ENCODE results near the gene MICAL3.

Gene MICAL3

GRCh38 chr22:17974087-17974486 is 50.3 kb downstream of the MICAL3 start:
- no peak for DNase-seq (ENCODE audit: low spot score)

- no peak for DNase-seq (ENCODE audit: low spot score)
These were observed 51.1 kb downstream of the MICAL3 start for GRCh38 chr22:17973217-17973616.

- DNase-seq (ENCODE audit: low spot score), result no peak
These were observed 51.8 kb downstream of the MICAL3 start for GRCh38 chr22:17972385-17973191.

- no peak for DNase-seq (ENCODE audit: low spot score)
These were observed 52.6 kb downstream of the MICAL3 start for GRCh38 chr22:17971711-17972110.

GRCh38 chr22:17970201-17970708 is 54.1 kb downstream of the MICAL3 start:
- no peak for DNase-seq (ENCODE audit: low spot score)

GRCh38 chr22:17969701-17970113 is 54.7 kb downstream of the MICAL3 start:
- no peak for DNase-seq (ENCODE audit: low spot score)

- DNase-seq (ENCODE audit: low spot score), result no peak
These were observed 56.2 kb downstream of the MICAL3 start for GRCh38 chr22:17968126-17968525.

GRCh38 chr22:17966403-17966717 is 58.0 kb downstream of the MICAL3 start:
- DNase-seq (ENCODE audit: low spot score), result no peak

GRCh38 chr22:17965538-17966402 is 58.6 kb downstream of the MICAL3 start:
- DNase-seq (ENCODE audit: low spot score), result no peak

- no peak for DNase-seq (ENCODE audit: low spot score)
These were observed 59.7 kb downstream of the MICAL3 start for GRCh38 chr22:17964643-17965042.

GRCh38 chr22:17964156-17964555 is 60.2 kb downstream of the MICAL3 start:
- no peak for DNase-seq (ENCODE audit: low spot score)

- no peak for DNase-seq (ENCODE audit: low spot score)
These were observed 61.3 kb downstream of the MICAL3 start for GRCh38 chr22:17963015-17963414.

- DNase-seq (ENCODE audit: low spot score), result no peak
These were observed 62.2 kb downstream of the MICAL3 start for GRCh38 chr22:17962168-17962567.

- DNase-seq (ENCODE audit: low spot score), result no peak
These were observed 63.0 kb downstream of the MICAL3 start for GRCh38 chr22:17961446-17961729.

- DNase-seq (ENCODE audit: low spot score), result no peak
These were observed 63.5 kb downstream of the MICAL3 start for GRCh38 chr22:17960695-17961445.

- no peak for DNase-seq (ENCODE audit: low spot score)
These were observed 64.3 kb downstream of the MICAL3 start for GRCh38 chr22:17960011-17960410.

GRCh38 chr22:17958166-17958565 is 66.2 kb downstream of the MICAL3 start:
- DNase-seq (ENCODE audit: low spot score), result no peak

- no peak for DNase-seq (ENCODE audit: low spot score)
These were observed 66.7 kb downstream of the MICAL3 start for GRCh38 chr22:17957693-17958092.

- DNase-seq (ENCODE audit: low spot score), result no peak
These were observed 67.2 kb downstream of the MICAL3 start for GRCh38 chr22:17957204-17957603.

- DNase-seq (ENCODE audit: low spot score), result no peak
These were observed 67.7 kb downstream of the MICAL3 start for GRCh38 chr22:17956630-17957029.

GRCh38 chr22:17955590-17956379 is 68.6 kb downstream of the MICAL3 start:
- DNase-seq (ENCODE audit: low spot score), result no peak
